ENCODE data around the gene CD2AP. TPM values are rescaled to one million over a fixed set of nuclear protein-coding genes. Genes with fewer than 3 reads are reported as not detected.

CD2AP gene
- total and polyA plus RNA-seq, 9 of the 15 experiments (the other 6 are each of a cell fraction or from before 2014, with no cell fraction given), result 9.4 to 69.7 (median 38.7) TPM

DNA sequence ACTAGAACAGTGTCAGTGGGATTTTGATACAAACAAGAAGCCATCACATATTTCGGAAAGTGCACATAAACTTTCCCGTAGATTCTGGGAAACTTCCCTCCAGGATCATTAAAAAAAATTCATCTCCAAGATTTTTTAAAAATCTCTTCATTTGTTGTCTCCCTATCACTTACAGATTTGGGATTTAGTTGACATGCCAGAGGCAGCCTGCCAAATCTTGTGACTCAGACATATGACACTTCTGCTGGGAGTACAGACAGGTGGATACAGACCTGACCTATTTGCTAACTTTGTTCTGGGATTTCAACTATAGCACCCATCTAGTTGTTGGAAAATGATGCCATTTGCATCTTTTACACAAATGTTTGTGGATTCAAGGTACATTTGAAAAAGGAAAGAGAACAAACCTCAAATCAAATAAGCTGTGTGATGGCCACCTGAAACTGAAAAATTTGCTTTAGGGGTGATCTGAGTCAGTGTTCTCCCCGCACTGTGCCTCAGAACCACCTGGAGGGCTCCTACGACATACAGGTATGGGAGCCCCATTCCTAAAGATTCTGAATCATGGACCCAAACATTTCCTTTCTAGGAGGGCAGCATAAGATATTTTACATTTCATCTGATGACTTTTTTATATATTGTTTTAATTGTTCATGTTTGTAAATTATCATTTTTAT lies 21.9 kb upstream of the CD2AP start (continued):
- TF ChIP-seq, protein P1, sequence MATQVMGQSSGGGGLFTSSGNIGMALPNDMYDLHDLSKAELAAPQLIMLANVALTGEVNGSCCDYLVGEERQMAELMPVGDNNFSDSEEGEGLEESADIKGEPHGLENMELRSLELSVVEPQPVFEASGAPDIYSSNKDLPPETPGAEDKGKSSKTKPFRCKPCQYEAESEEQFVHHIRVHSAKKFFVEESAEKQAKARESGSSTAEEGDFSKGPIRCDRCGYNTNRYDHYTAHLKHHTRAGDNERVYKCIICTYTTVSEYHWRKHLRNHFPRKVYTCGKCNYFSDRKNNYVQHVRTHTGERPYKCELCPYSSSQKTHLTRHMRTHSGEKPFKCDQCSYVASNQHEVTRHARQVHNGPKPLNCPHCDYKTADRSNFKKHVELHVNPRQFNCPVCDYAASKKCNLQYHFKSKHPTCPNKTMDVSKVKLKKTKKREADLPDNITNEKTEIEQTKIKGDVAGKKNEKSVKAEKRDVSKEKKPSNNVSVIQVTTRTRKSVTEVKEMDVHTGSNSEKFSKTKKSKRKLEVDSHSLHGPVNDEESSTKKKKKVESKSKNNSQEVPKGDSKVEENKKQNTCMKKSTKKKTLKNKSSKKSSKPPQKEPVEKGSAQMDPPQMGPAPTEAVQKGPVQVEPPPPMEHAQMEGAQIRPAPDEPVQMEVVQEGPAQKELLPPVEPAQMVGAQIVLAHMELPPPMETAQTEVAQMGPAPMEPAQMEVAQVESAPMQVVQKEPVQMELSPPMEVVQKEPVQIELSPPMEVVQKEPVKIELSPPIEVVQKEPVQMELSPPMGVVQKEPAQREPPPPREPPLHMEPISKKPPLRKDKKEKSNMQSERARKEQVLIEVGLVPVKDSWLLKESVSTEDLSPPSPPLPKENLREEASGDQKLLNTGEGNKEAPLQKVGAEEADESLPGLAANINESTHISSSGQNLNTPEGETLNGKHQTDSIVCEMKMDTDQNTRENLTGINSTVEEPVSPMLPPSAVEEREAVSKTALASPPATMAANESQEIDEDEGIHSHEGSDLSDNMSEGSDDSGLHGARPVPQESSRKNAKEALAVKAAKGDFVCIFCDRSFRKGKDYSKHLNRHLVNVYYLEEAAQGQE (IDR thresholded peaks at IDR 0.05; ENCODE audit: borderline replicate concordance), result no peak
- TF ChIP-seq, protein P1 (CRISPR knock-in tag; IDR thresholded peaks at IDR 0.05; ENCODE audit: low read depth), result no peak
- TF ChIP-seq ELF4 (CRISPR knock-in tag; IDR thresholded peaks at IDR 0.05) (no peak), RCOR1 (IDR thresholded peaks at IDR 0.05; ENCODE audit: borderline replicate concordance in 1 of 2, low read depth in 2 of 2, low read length in 2 of 2) (peak; percentile 51 to 93; a peak in 3 of 4 replicates), E2F3 (CRISPR knock-in tag; IDR thresholded peaks at IDR 0.05) (no peak), ASH1L (IDR thresholded peaks at IDR 0.05; ENCODE audit: borderline replicate concordance, low read depth, partially characterized antibody) (no peak), XRCC4 (IDR thresholded peaks at IDR 0.05; ENCODE audit: extremely low read depth, insufficient read depth, insufficient read length) (no peak), MECOM (CRISPR knock-in tag; IDR thresholded peaks at IDR 0.05) (no peak), CCNT2 (IDR thresholded peaks at IDR 0.05; ENCODE audit: borderline replicate concordance, extremely low read depth, insufficient read length, low read depth, low read length) (no peak)
- TF ChIP-seq, protein P2, sequence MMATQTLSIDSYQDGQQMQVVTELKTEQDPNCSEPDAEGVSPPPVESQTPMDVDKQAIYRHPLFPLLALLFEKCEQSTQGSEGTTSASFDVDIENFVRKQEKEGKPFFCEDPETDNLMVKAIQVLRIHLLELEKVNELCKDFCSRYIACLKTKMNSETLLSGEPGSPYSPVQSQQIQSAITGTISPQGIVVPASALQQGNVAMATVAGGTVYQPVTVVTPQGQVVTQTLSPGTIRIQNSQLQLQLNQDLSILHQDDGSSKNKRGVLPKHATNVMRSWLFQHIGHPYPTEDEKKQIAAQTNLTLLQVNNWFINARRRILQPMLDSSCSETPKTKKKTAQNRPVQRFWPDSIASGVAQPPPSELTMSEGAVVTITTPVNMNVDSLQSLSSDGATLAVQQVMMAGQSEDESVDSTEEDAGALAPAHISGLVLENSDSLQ (IDR thresholded peaks at IDR 0.05), result peak; percentile 49; the same call in 1 of the 2 replicates
- TF ChIP-seq, protein P3, sequence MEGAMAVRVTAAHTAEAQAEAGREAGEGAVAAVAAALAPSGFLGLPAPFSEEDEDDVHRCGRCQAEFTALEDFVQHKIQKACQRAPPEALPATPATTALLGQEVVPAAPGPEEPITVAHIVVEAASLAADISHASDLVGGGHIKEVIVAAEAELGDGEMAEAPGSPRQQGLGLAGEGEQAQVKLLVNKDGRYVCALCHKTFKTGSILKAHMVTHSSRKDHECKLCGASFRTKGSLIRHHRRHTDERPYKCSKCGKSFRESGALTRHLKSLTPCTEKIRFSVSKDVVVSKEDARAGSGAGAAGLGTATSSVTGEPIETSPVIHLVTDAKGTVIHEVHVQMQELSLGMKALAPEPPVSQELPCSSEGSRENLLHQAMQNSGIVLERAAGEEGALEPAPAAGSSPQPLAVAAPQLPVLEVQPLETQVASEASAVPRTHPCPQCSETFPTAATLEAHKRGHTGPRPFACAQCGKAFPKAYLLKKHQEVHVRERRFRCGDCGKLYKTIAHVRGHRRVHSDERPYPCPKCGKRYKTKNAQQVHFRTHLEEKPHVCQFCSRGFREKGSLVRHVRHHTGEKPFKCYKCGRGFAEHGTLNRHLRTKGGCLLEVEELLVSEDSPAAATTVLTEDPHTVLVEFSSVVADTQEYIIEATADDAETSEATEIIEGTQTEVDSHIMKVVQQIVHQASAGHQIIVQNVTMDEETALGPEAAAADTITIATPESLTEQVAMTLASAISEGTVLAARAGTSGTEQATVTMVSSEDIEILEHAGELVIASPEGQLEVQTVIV (CRISPR knock-in tag; IDR thresholded peaks at IDR 0.05; ENCODE audit: borderline replicate concordance), result no peak
- TF ChIP-seq, protein P4, sequence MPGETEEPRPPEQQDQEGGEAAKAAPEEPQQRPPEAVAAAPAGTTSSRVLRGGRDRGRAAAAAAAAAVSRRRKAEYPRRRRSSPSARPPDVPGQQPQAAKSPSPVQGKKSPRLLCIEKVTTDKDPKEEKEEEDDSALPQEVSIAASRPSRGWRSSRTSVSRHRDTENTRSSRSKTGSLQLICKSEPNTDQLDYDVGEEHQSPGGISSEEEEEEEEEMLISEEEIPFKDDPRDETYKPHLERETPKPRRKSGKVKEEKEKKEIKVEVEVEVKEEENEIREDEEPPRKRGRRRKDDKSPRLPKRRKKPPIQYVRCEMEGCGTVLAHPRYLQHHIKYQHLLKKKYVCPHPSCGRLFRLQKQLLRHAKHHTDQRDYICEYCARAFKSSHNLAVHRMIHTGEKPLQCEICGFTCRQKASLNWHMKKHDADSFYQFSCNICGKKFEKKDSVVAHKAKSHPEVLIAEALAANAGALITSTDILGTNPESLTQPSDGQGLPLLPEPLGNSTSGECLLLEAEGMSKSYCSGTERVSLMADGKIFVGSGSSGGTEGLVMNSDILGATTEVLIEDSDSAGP (CRISPR knock-in tag; IDR thresholded peaks at IDR 0.05), result no peak
- TF ChIP-seq, protein P5, sequence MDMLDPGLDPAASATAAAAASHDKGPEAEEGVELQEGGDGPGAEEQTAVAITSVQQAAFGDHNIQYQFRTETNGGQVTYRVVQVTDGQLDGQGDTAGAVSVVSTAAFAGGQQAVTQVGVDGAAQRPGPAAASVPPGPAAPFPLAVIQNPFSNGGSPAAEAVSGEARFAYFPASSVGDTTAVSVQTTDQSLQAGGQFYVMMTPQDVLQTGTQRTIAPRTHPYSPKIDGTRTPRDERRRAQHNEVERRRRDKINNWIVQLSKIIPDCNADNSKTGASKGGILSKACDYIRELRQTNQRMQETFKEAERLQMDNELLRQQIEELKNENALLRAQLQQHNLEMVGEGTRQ (CRISPR knock-in tag; IDR thresholded peaks at IDR 0.05), result no peak
